Pulmonary artery endothelial cell (primary cell): Measurements from ENCODE around the gene NUP43. TPM values are rescaled to one million over a fixed set of nuclear protein-coding genes. Genes with fewer than 3 reads are reported as not detected.
A peak's percentile ranks its signal among the peaks of the same experiment; 100 is the strongest.
"Not testable (repeated sequence)": the region's sequence is repeated elsewhere in the genome, so short reads cannot be mapped to it uniquely, and the experiment has no call there.

Source experiments
- DNase-seq: peaks from one replicate; pipeline ENCODE4 v3.0.0-alpha.2; 2011; ENCODE audit warnings: low read depth, low spot score
- total RNA-seq: library from RNA; depleted of rRNA; stranded (reverse); fragments of >200 nt; gene quantifications from 2 replicates; pipeline ENCODE4 v1.2.3, GENCODE V29; 2014

Gene NUP43
- total RNA-seq = 33.2 and 47.3 TPM in 2 replicates

GRCh38 chr6:149746147-149746946, at the start of gene NUP43:
Gene NUP43 (minus strand): TSS chr6:149746529. CDS start chr6:149746495, 34 bp downstream.
- peak; percentile 89 for DNase-seq

- DNase-seq = no peak
Observed at GRCh38 chr6:149783551-149783950, 37.2 kb upstream of the NUP43 start.

- DNase-seq = no peak
Observed at GRCh38 chr6:149782337-149782736, 36.0 kb upstream of the NUP43 start.

GRCh38 chr6:149781715-149782114, 35.4 kb upstream of the NUP43 start:
- DNase-seq = no peak

GRCh38 chr6:149779644-149779963, 33.3 kb upstream of the NUP43 start:
- no peak for DNase-seq

GRCh38 chr6:149777624-149778023, 31.3 kb upstream of the NUP43 start:
- DNase-seq = no peak

GRCh38 chr6:149771925-149772324, 25.6 kb upstream of the NUP43 start:
- DNase-seq = no peak

- DNase-seq = no peak
Observed at GRCh38 chr6:149771185-149771584, 24.9 kb upstream of the NUP43 start.

GRCh38 chr6:149769676-149770075, 23.3 kb upstream of the NUP43 start:
- DNase-seq = no peak

GRCh38 chr6:149766156-149766769, 19.9 kb upstream of the NUP43 start:
- no peak for DNase-seq

GRCh38 chr6:149763866-149764265, 17.5 kb upstream of the NUP43 start:
- DNase-seq = no peak

- no peak for DNase-seq
Observed at GRCh38 chr6:149761438-149761837, 15.1 kb upstream of the NUP43 start.

GRCh38 chr6:149756261-149756636, 9.9 kb upstream of the NUP43 start:
- DNase-seq = no peak

GRCh38 chr6:149755300-149756260, 9.3 kb upstream of the NUP43 start:
- no peak for DNase-seq

GRCh38 chr6:149754548-149754947, 8.2 kb upstream of the NUP43 start:
- no peak for DNase-seq

- DNase-seq = not testable (repeated sequence)
Observed at GRCh38 chr6:149753374-149753637, 7.0 kb upstream of the NUP43 start.

- DNase-seq = no peak
Observed at GRCh38 chr6:149752600-149753373, 6.5 kb upstream of the NUP43 start.

GRCh38 chr6:149751920-149752319, 5.6 kb upstream of the NUP43 start:
- not testable (repeated sequence) for DNase-seq

- DNase-seq = no peak
Observed at GRCh38 chr6:149751239-149751638, 4.9 kb upstream of the NUP43 start.

- no peak for DNase-seq
Observed at GRCh38 chr6:149750136-149750609, 3.8 kb upstream of the NUP43 start.

- peak; percentile 61 for DNase-seq
Observed at GRCh38 chr6:149749594-149750135, 3.3 kb upstream of the NUP43 start, which contains the start of gene PCMT1. Gene PCMT1 (plus strand): TSS chr6:149749741. CDS start chr6:149749902, 161 bp downstream.
